BE2C (cell line): ENCODE measurements around the gene KDM6A.
"Not testable (repeated sequence)": the region's sequence is repeated elsewhere in the genome, so short reads cannot be mapped to it uniquely, and the experiment has no call there.

Source experiments
- DNase-seq: peaks from one replicate; pipeline ENCODE4 v3.0.0-alpha.2; 2020
- H3K27me3 ChIP-seq: fragments of 250-450 bp; sonication (Bioruptor Pico); 2 replicates; pipeline ENCODE4 v1.5.1; 2020; ENCODE audit warnings: mild to moderate bottlenecking
- H3K36me3 ChIP-seq: fragments of 250-450 bp; sonication (Bioruptor Pico); 2 replicates; pipeline ENCODE4 v1.5.1; 2020; ENCODE audit warnings: mild to moderate bottlenecking
- H3K4me1 ChIP-seq: fragments of 250-450 bp; sonication (Bioruptor Pico); 2 replicates; pipeline ENCODE4 v1.5.1; 2020
- H3K4me3 ChIP-seq: 2 replicates; pipeline ENCODE4 v1.5.1; 2011; ENCODE audit warnings: low read depth, low read length
- H3K9me3 ChIP-seq: fragments of 250-450 bp; sonication (Bioruptor Pico); 2 replicates; pipeline ENCODE4 v1.5.1; 2020
- TF ChIP-seq, protein P1 (sequence below): IDR thresholded peaks from 2 replicates; pipeline ENCODE4 v1.5.1; 2012; ENCODE audit warnings: mild to moderate bottlenecking, low read depth, low read length

Gene KDM6A

DNA sequence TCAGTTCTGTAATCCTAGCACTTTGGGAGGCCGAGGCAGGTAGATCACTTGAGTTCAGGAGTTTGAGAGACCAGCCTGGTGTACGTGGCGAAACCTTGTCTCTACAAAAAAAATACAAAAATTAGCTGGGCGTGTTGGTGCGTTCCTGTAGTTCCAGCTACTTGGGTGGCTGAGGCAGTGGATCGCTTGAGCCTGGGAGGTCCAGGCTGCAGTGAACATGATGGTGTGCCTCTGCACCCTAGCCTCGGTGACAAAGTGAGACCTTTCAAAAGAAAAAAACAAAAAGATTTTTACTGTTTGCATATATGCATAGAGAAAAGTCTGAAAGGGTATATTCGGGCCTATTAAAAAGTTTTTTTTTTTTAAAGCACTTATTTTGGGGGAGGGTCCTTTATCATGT is 76.1 kb downstream of the KDM6A start:
- no peaks in the 10 kb centered on the region for H3K36me3 ChIP-seq

DNA sequence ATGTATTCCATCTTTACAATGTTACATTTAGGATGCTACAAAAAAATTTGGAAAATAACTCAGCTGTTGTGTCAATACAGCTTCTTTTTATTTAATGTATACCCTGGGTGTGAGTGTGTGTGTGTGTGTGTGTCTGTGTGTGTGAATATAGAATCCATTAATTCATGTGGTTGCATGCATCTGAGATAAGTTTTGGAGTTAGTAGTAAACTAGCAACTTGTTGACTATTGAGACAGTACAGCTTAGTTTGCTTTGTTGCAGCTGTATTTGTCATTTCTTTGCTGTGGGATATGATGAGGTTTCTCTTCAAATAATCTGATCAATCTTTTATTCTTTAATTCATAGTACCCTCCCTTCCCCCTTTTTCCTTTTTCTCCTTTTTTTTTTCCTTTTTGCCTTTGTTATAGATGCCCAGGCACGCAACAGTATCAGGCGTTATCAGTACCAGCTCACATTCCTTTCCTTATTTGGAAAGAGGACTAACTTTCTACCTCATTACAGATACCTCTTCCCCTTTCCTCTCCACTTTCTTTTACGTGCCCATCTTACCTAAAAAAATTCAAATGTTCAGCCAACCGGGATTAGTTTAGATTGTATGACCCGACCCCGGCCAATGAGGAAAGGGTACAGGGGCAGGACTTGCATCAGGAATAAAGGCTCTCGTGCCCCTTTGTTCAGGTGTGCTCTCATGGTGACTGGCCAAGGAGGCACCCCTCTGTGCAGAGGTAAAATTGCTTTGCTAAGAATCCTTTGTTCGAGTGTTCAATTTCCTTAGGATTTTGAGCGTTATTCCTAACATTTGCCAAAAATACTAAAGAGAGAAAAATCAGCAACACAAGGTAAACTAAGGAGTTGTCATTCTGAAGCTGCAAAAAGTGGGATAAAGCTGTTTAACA is 77.7 kb downstream of the KDM6A start:
- H3K9me3 ChIP-seq, DNase-seq, H3K4me1 ChIP-seq, H3K4me3 ChIP-seq, H3K36me3 ChIP-seq, H3K27me3 ChIP-seq: not testable (repeated sequence)

More for the DNA sequence above, 76.1 kb downstream of the KDM6A start:
- no peak overlapping the region for H3K4me3 ChIP-seq
- TF ChIP-seq, protein P1, sequence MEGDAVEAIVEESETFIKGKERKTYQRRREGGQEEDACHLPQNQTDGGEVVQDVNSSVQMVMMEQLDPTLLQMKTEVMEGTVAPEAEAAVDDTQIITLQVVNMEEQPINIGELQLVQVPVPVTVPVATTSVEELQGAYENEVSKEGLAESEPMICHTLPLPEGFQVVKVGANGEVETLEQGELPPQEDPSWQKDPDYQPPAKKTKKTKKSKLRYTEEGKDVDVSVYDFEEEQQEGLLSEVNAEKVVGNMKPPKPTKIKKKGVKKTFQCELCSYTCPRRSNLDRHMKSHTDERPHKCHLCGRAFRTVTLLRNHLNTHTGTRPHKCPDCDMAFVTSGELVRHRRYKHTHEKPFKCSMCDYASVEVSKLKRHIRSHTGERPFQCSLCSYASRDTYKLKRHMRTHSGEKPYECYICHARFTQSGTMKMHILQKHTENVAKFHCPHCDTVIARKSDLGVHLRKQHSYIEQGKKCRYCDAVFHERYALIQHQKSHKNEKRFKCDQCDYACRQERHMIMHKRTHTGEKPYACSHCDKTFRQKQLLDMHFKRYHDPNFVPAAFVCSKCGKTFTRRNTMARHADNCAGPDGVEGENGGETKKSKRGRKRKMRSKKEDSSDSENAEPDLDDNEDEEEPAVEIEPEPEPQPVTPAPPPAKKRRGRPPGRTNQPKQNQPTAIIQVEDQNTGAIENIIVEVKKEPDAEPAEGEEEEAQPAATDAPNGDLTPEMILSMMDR = no peak
- no peaks in the 10 kb centered on the region for H3K4me1 ChIP-seq
- H3K9me3 ChIP-seq = no peaks in the 10 kb centered on the region
- no peaks in the 10 kb centered on the region for H3K27me3 ChIP-seq
- no peak for DNase-seq

DNA sequence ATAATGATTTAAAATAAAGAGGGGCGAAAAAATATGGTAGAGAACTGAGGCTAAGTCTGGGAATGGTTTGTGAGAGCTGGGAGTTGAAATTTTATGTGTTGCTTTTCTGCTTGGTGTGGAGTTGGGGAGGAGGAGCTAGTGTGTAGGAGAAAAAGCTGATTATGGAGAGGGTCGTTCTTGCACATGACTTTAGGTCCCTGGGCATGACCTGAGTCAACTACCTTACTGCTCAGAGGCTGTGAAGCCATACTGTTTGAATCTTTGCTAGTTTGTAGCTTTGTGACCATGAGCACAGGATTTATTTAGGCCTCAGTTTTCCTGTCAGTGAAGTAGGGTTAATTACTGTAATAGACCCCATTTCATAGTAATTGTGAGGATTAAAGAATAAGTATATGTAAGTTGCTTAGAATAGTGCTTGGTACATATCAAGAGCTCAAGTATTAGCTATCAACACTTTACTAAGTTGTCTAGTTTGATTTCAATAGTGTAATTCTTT is 78.6 kb downstream of the KDM6A start:
- DNase-seq = no peak
- H3K4me3 ChIP-seq = no peak overlapping the region

DNA sequence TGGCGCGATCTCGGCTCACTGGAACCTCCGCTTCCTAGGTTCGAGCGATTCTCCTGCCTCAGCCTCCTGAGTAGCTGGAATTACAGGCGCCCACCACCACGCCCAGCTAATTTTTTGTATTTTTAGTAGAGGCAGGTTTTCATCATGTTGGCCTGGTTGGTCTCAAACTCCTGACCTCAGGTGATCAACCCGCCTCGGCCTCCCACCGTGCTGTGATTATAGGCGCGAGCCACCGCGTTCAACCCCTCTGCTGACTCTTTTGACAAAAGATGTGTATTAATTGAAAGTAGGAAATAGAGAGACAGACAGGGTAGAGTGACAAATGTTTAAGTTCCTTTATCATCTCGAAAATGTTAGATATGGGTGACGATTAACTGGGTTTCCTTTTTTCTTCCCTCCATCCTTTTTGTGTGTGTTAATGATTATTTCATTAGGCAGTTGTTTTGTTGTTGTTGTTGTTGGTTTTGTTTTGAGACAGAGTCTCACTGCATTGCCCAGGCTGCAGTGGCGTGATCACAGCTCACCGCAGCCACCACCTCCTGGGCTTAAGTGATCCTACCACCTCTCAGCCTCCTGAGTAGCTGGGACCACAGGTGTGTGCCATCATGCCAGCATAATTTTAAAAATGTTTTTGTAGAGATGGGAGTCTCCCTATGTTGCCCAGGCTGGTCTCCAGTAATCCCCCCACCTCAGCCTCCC is 79.5 kb downstream of the KDM6A start:
- no peak for DNase-seq
- TF ChIP-seq, protein P1 = no peak
- Histone ChIP-seq H3K36me3 (no peaks in the 10 kb centered on the region), H3K4me3 (no peak overlapping the region), H3K9me3 (no peaks in the 10 kb centered on the region), H3K27me3 (no peaks in the 10 kb centered on the region), H3K4me1 (no peaks in the 10 kb centered on the region)

More for the DNA sequence above, 78.6 kb downstream of the KDM6A start:
- Histone ChIP-seq H3K9me3 (no peaks in the 10 kb centered on the region), H3K4me1 (no peaks in the 10 kb centered on the region), H3K27me3 (no peaks in the 10 kb centered on the region), H3K36me3 (no peaks in the 10 kb centered on the region)
- TF ChIP-seq, protein P1 = no peak

DNA sequence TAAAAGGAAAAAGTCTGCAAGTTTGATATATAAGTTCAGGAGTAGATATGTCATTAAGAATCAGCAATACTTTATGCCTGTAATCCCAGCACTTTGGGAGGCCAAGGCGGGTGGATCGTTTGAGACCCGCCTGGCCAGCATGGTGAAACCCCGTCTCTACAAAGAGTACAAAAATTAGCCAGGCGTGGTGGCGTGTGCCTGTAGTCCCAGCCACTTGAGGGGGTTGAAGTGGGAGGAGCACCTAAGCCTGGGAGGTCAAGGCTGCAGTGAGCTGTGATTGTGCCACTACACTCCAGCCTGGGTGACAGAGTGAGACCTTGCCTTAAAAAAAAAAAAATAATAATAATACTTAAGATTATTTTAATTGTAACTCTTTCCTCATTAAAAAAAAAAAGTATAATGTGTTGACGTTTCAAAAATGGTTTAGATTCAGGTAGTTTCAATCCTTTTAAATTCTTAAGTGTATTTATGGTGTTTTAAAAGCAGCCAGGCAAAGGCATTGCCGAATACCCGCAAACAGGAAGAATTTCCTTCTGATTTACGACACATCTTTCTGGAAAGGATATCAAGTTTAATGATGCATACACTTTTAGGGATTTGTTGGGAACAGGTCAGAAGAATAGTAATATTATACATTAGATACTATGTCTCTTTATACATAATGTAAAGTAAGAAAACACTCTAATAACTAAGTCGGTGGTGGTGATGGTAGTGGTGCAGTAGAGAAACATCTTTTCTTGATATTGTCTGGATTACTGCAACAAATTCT is 80.9 kb downstream of the KDM6A start:
- no peak overlapping the region for H3K4me3 ChIP-seq
- DNase-seq = no peak
- TF ChIP-seq, protein P1 = no peak

DNA sequence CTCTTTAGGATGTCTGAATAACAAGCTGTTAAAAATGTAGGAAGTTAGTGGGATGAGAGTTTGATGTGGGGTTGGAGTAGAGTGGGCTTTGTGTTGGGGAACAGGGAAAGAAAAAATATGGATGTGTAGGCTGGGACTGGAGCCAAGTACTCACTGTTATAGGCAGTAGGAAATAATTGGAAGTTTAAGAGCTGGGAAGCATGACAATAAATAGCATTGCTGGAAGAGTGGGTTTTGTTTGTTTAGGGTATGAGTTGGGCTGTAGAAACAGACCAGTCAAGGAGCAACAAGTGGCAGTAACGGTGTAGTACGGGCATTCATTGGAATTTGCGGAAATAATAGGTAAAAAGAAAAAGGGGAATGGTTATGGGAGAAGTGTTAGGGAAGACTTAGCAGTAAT is 81.6 kb downstream of the KDM6A start:
- Histone ChIP-seq H3K36me3 (no peaks in the 10 kb centered on the region), H3K27me3 (no peaks in the 10 kb centered on the region), H3K4me1 (no peaks in the 10 kb centered on the region), H3K9me3 (no peaks in the 10 kb centered on the region), H3K4me3 (no peak overlapping the region)
- TF ChIP-seq, protein P1 = no peak
- DNase-seq = no peak

More for the DNA sequence above, 80.9 kb downstream of the KDM6A start:
- H3K4me1 ChIP-seq = no peaks in the 10 kb centered on the region
- no peaks in the 10 kb centered on the region for H3K9me3 ChIP-seq
- H3K27me3 ChIP-seq = no peaks in the 10 kb centered on the region
- H3K36me3 ChIP-seq = no peaks in the 10 kb centered on the region
